ENCODE results near the gene HOXD9. TPM values are rescaled to one million over a fixed set of nuclear protein-coding genes. Genes with fewer than 3 reads are reported as not detected.

The HOXD9 gene
- total and polyA plus RNA-seq, 2 donors (not counting 3 experiments of a cell fraction or from before 2014, with no cell fraction given): 1.9 to 3.5 TPM

GRCh38 chr2:176167398-176167797 lies 44.9 kb downstream of the HOXD9 start:
- Histone ChIP-seq H2AFZ (ENCODE audit: low read depth, low read length) (no peak overlapping the region), H3K4me1 (ENCODE audit: control insufficient read depth, extremely low read depth, insufficient read depth, low read length) (peaks cover 3% of the 10 kb centered on the region), H3K36me3 (ENCODE audit: control insufficient read depth in 2 of 2, extremely low read depth in 1 of 2, insufficient read depth in 2 of 2, low read length in 2 of 2) (no peaks in the 10 kb centered on the region), H3K27ac (ENCODE audit: insufficient read depth, low read depth, low read length) (no peak overlapping the region), H3K79me2 (ENCODE audit: control insufficient read depth, insufficient read depth, low read length) (no peaks in the 10 kb centered on the region), H3K4me2 (ENCODE audit: insufficient read depth, low read length) (no peak overlapping the region), H3K27me3 (ENCODE audit: control insufficient read depth in 2 of 2, insufficient read depth in 2 of 2, low read length in 2 of 2) (peaks cover 5 to 15% of the 10 kb centered on the region in 2 experiments), H4K20me1 (replicated peaks; ENCODE audit: control insufficient read depth, extremely low read depth, insufficient read depth, low read length) (no peaks in the 10 kb centered on the region), H3K9me3 (replicated peaks; ENCODE audit: control insufficient read depth, insufficient read depth, low read length) (no peaks in the 10 kb centered on the region), H3K9ac (replicated peaks; ENCODE audit: extremely low read depth, insufficient read depth, low read length) (no peak overlapping the region), H3K4me3 (replicated peaks in 1 of 3; ENCODE audit: insufficient read depth in 1 of 3, low read depth in 1 of 3, low read length in 3 of 3) (no peak overlapping the region), H3K9me1 (replicated peaks; ENCODE audit: control insufficient read depth, extremely low read depth, insufficient read depth, low read length) (no peaks in the 10 kb centered on the region)
- POLR2A ChIA-PET: no interaction called here
- DNase-seq (ENCODE audit: low read depth, low spot score) (no peak), FAIRE-seq (no peak)
- no TSS peak for BruUV-seq (replicated peaks)
- TF ChIP-seq FOS (IDR thresholded peaks at IDR 0.05; ENCODE audit: borderline replicate concordance, insufficient read depth, low read length) (no peak), MYC (IDR thresholded peaks at IDR 0.05; ENCODE audit: low read depth, low read length) (no peak), GATA2 (IDR thresholded peaks at IDR 0.05; ENCODE audit: insufficient read depth, insufficient read length, low read depth, low read length) (no peak), POLR2AphosphoS5 (IDR thresholded peaks at IDR 0.05; ENCODE audit: insufficient read depth, low read depth, low read length) (no peak), EZH2 (IDR thresholded peaks at IDR 0.05; ENCODE audit: borderline replicate concordance, low read depth, low read length, severe bottlenecking) (no peak), CTCF (IDR thresholded peaks at IDR 0.05; ENCODE audit: extremely low read depth in 1 of 2, insufficient read depth in 1 of 2, low read depth in 1 of 2, low read length in 2 of 2) (no peak), MAX (IDR thresholded peaks at IDR 0.05; ENCODE audit: insufficient read depth, insufficient read length) (no peak), JUN (IDR thresholded peaks at IDR 0.05; ENCODE audit: borderline replicate concordance, insufficient read depth, insufficient read length, low read depth) (no peak), POLR2A (IDR thresholded peaks at IDR 0.05; ENCODE audit: low read depth, low read length) (no peak)
- CTCF ChIA-PET: interaction anchor here (2.5 to 2.6 kb wide), 2 partner anchors 288 to 387 kb away, joined by 11 to 12 read pairs; no protein-coding TSS in a partner anchor
- dilution Hi-C loops (cut with MboI; ENCODE audit: extremely low pct_ligation_motif_present, low sequenced_read_pairs) (no loop called here), intact Hi-C loops (cut with micrococcal nuclease) (no loop called here)

Measured in endothelial cell of umbilical vein (primary cell).